ENCODE data around the gene TSEN34.

The TSEN34 gene

DNA sequence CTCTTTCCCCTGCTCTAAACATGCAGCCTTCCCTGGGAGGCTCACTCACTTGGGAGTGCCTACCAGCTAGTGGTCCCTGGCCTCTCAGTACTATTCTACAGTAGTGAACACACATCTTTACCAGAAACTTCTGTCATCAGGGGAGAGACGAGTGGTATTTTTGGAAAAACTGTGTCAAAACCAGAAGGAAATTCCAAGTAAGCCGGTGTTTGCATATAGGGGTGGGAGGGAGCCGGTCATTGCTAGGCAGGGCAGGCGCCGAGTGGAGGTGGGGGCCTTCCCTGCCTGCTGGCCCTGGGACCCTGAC, 16.5 kb downstream of the TSEN34 start:
- H3K9me3 ChIP-seq (ENCODE audit: severe bottlenecking) = no peaks in the 10 kb centered on the region
- no peak for DNase-seq (ENCODE audit: low spot score)
- H3K4me3 ChIP-seq (ENCODE audit: severe bottlenecking) = no peak overlapping the region
- no peaks in the 10 kb centered on the region for H3K27me3 ChIP-seq (ENCODE audit: insufficient read depth, poor library complexity, severe bottlenecking)
- peaks cover 71% of the 10 kb centered on the region for H3K36me3 ChIP-seq (ENCODE audit: low read depth)
- peak overlapping the region; percentile 50 for H3K27ac ChIP-seq (ENCODE audit: poor library complexity, severe bottlenecking)
- peaks cover 30% of the 10 kb centered on the region for H3K4me1 ChIP-seq (ENCODE audit: insufficient read depth, poor library complexity, severe bottlenecking)
- TF ChIP-seq, protein P1, sequence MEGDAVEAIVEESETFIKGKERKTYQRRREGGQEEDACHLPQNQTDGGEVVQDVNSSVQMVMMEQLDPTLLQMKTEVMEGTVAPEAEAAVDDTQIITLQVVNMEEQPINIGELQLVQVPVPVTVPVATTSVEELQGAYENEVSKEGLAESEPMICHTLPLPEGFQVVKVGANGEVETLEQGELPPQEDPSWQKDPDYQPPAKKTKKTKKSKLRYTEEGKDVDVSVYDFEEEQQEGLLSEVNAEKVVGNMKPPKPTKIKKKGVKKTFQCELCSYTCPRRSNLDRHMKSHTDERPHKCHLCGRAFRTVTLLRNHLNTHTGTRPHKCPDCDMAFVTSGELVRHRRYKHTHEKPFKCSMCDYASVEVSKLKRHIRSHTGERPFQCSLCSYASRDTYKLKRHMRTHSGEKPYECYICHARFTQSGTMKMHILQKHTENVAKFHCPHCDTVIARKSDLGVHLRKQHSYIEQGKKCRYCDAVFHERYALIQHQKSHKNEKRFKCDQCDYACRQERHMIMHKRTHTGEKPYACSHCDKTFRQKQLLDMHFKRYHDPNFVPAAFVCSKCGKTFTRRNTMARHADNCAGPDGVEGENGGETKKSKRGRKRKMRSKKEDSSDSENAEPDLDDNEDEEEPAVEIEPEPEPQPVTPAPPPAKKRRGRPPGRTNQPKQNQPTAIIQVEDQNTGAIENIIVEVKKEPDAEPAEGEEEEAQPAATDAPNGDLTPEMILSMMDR (IDR thresholded peaks at IDR 0.05; ENCODE audit: poor library complexity, severe bottlenecking) = no peak
- no peak for ATAC-seq (ENCODE audit: low read depth)

DNA sequence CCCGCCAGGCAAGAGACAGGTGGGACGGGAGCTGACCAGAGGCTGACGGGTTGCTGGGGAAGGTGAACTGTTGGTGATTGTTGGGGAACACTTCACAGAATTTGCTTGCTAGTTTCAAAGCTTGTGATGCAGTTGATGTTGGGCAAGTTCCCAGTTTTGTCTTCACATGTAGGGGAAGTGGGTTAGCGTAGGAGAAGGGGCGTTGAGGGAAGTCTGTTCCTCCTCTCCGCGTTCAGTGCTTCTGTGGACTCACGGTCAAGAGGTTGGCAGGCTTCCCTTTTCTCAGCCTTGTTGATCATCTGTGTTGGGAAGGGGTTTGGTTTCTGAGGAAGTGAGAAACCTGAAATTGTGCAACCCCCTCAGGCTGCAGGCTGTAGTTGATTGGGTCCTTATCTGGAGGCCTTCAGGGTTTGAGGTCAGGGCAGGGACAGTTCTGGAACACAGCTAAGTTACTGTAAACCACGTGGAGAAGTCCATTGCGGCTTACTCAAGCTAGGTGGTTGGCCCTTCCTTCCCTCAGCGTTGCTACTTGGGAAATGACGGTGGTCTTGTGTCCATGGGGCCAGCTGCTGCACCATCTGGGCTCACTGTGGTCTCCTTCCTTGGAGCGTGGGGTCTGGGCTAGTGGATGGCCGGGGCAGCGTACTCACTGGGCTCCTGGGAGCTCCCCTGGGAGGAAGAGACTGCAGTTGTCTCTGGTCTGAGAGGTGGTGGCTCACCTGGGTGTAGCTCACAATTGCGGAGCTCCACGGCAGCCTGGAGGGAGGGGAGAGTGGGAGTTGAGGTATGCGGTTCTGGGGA, 17.1 kb downstream of the TSEN34 start:
- TF ChIP-seq, protein P1 (IDR thresholded peaks at IDR 0.05; ENCODE audit: poor library complexity, severe bottlenecking) = no peak
- no peaks in the 10 kb centered on the region for H3K27me3 ChIP-seq (ENCODE audit: insufficient read depth, poor library complexity, severe bottlenecking)
- no peaks in the 10 kb centered on the region for H3K9me3 ChIP-seq (ENCODE audit: severe bottlenecking)
- peaks cover 26% of the 10 kb centered on the region for H3K4me1 ChIP-seq (ENCODE audit: insufficient read depth, poor library complexity, severe bottlenecking)
- H3K27ac ChIP-seq (ENCODE audit: poor library complexity, severe bottlenecking) = peak overlapping the region; percentile 50
- no peak overlapping the region for H3K4me3 ChIP-seq (ENCODE audit: severe bottlenecking)
- peaks cover 66% of the 10 kb centered on the region for H3K36me3 ChIP-seq (ENCODE audit: low read depth)
- DNase-seq (ENCODE audit: low spot score) = no peak
- peak; percentile 8 for ATAC-seq (ENCODE audit: low read depth)

DNA sequence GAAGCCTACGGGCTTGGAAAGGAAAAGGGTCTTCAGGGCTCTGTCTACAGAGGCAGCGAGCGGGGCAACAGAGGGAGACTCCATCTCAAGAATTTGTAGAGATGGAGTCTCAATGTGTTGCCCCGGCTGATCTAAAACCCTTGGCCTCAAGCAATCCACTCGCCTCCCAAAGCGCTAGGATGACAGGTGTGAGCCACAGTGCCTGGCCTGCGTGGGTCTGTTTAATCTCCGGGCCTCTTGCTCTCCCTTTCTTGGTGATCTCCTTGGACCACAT, 17.6 kb downstream of the TSEN34 start:
- peaks cover 21% of the 10 kb centered on the region for H3K4me1 ChIP-seq (ENCODE audit: insufficient read depth, poor library complexity, severe bottlenecking)
- no peaks in the 10 kb centered on the region for H3K9me3 ChIP-seq (ENCODE audit: severe bottlenecking)
- H3K4me3 ChIP-seq (ENCODE audit: severe bottlenecking) = no peak overlapping the region
- peak; percentile 16 for ATAC-seq (ENCODE audit: low read depth)
- TF ChIP-seq, protein P1 (IDR thresholded peaks at IDR 0.05; ENCODE audit: poor library complexity, severe bottlenecking) = no peak
- H3K36me3 ChIP-seq (ENCODE audit: low read depth) = peaks cover 61% of the 10 kb centered on the region
- peak overlapping the region; percentile 50 for H3K27ac ChIP-seq (ENCODE audit: poor library complexity, severe bottlenecking)
- no peaks in the 10 kb centered on the region for H3K27me3 ChIP-seq (ENCODE audit: insufficient read depth, poor library complexity, severe bottlenecking)
- no peak for DNase-seq (ENCODE audit: low spot score)

DNA sequence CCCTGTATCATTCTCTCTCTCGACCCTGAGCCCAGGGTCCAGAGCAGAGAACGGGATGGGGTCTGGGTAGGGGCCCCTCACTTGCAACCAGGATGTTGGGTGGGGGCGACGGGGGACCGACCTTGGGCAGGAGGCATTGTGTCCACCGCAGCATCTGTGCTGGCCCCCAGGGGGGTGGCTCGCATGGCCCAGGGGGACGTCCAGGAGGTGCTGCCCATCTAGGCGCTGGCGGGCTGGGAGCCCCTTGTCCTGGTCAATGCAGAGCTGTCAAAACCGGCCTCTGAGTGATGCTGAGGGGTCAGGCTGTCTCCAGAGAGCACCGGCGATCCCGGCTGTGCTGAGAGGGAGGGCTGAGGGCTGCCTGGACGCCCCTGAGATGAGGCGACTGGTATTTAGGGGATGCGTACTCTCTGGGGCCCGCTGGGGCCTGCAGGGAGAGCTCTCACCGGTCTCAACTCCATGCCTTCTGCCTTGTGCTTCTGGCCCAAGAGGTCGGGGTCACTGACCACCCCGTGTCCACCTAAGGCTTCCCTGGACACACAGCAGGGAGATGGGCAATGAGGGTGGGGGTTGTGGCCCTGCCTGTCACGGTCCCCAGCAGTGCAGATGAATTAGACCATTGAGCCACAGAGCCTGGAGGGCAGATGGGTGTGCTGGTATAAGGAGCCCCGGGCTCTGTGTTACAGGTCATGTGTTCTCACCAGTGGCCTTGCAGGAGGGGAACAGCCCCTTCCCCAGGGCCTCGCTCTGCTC, 18.1 kb downstream of the TSEN34 start:
- peak; percentile 26 for ATAC-seq (ENCODE audit: low read depth)
- H3K4me1 ChIP-seq (ENCODE audit: insufficient read depth, poor library complexity, severe bottlenecking) = peaks cover 17% of the 10 kb centered on the region

More for the DNA sequence above, 18.1 kb downstream of the TSEN34 start:
- TF ChIP-seq, protein P1 (IDR thresholded peaks at IDR 0.05; ENCODE audit: poor library complexity, severe bottlenecking) = no peak
- Histone ChIP-seq H3K36me3 (ENCODE audit: low read depth) (peaks cover 56% of the 10 kb centered on the region), H3K9me3 (ENCODE audit: severe bottlenecking) (no peaks in the 10 kb centered on the region), H3K27ac (ENCODE audit: poor library complexity, severe bottlenecking) (peak overlapping the region; percentile 50), H3K4me3 (ENCODE audit: severe bottlenecking) (no peak overlapping the region), H3K27me3 (ENCODE audit: insufficient read depth, poor library complexity, severe bottlenecking) (no peaks in the 10 kb centered on the region)
- no peak for DNase-seq (ENCODE audit: low spot score)

All from RWPE2 (cell line).